Measurements from ENCODE around the gene SLC34A2.

DNA sequence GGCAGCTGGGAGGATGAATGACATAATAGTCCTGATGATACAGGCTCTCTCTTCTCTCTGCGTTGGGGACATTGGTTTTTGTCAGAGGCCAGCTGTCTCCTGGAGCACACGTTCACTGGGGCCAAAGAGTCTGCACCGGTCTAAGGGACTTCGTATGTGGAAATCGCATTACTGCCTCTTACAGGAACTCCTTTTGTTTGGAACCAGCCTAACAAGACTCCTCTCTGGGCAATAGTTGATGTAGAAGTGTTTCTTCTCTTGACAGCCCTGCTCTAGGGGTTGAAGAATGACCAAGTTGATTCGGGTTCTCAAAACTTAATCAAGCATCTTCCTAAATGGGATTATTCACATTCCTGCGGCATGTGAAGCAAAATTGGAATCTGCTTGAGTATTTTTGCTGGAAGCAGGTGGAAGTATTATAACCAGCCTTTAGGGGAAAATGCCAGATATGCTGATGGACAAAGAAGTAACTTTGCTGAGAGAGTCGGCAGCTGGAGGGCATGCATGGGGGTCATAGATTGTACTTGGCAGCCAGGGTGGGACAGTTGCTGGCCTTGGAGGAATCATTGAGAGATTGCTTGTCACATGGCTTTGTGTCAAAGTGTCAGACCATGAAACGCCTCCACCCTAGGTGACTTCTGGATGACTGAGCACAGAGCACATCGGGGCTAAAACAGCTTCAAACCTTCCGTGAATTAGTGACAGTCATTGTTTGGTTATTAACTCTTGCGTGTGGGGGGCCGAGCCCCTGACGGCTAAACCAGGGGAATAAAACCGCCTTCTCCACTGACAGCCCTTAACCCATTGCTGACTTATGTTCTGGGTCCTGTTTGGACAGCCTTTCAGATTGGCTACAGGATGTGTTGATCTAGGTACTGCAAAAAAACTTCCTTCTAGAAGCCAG lies 34.4 kb upstream of the SLC34A2 start:
- TF ChIP-seq, protein P1, sequence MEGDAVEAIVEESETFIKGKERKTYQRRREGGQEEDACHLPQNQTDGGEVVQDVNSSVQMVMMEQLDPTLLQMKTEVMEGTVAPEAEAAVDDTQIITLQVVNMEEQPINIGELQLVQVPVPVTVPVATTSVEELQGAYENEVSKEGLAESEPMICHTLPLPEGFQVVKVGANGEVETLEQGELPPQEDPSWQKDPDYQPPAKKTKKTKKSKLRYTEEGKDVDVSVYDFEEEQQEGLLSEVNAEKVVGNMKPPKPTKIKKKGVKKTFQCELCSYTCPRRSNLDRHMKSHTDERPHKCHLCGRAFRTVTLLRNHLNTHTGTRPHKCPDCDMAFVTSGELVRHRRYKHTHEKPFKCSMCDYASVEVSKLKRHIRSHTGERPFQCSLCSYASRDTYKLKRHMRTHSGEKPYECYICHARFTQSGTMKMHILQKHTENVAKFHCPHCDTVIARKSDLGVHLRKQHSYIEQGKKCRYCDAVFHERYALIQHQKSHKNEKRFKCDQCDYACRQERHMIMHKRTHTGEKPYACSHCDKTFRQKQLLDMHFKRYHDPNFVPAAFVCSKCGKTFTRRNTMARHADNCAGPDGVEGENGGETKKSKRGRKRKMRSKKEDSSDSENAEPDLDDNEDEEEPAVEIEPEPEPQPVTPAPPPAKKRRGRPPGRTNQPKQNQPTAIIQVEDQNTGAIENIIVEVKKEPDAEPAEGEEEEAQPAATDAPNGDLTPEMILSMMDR (IDR thresholded peaks at IDR 0.05): no peak
- no peak for TF ChIP-seq EP300 (IDR thresholded peaks at IDR 0.05)

Measured in stomach (tissue), 4 donors.